AG09309 (cell line): ENCODE data around the gene PEX5L.

Experiments used
- DNase-seq: peaks from one replicate; pipeline ENCODE4 v3.0.0-alpha.2; 2010; ENCODE audit warnings: low read depth
- H3K4me3 ChIP-seq: 2 replicates; pipeline ENCODE4 v1.5.1; 2011; ENCODE audit warnings: mild to moderate bottlenecking, low read depth, low read length, moderate library complexity; ENCODE audit not compliant: control insufficient read depth
- TF ChIP-seq, protein P1 (sequence below): IDR thresholded peaks from 2 replicates; pipeline ENCODE4 v1.5.1; 2011; ENCODE audit warnings: mild to moderate bottlenecking, low read depth, low read length, inconsistent platforms; ENCODE audit not compliant: insufficient read depth, control insufficient read depth; ENCODE audit errors: missing control alignments

The PEX5L gene, protein sequence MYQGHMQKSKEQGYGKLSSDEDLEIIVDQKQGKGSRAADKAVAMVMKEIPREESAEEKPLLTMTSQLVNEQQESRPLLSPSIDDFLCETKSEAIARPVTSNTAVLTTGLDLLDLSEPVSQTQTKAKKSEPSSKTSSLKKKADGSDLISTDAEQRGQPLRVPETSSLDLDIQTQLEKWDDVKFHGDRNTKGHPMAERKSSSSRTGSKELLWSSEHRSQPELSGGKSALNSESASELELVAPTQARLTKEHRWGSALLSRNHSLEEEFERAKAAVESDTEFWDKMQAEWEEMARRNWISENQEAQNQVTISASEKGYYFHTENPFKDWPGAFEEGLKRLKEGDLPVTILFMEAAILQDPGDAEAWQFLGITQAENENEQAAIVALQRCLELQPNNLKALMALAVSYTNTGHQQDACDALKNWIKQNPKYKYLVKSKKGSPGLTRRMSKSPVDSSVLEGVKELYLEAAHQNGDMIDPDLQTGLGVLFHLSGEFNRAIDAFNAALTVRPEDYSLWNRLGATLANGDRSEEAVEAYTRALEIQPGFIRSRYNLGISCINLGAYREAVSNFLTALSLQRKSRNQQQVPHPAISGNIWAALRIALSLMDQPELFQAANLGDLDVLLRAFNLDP

DNA sequence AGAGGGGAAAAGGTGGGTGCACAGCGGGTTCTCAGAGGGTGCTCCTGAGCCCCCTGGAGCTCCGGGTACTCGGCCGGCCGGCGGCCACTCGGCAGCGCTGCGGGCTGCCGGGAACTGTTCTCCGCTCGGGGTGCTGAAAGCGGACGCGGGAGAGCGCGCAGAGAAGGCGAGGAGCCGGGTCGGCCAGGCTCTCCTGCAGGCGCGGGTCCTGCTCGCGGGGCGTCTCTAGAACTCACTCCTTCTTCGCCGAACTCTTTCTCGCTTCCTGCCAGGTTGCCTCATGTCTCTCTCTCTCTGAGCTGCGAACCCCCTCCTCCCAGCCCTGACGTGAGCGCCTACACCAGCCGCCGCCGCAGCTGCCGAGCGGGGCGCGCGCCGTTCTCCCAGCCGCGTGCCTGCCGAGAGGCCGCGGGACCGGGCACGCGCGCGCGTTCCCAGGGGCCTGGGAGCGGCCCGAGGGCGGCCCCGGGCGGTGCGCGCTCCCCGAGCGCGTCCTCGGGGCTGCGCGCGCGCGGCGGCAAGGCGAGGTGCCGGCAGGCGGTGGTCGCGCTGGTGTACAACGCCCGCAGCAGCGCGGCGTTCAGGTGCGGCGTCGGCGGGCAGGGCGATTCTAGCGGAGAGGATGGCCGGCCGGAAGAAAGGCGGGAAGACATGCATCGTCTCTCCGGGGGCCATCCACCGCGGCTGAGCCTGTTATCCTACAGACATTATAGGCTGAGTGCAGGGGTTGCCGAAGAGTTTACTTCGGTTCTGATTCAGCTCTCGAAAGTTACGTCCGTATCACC, at the start of gene PEX5L:
PEX5L (minus strand) TSS at position 267 of the 785 bp plus-strand sequence. CDS start 338 bp downstream, outside the sequence.
- H3K4me3 ChIP-seq = peak within 1 kb of the TSS; percentile 37
- TF ChIP-seq, protein P1, sequence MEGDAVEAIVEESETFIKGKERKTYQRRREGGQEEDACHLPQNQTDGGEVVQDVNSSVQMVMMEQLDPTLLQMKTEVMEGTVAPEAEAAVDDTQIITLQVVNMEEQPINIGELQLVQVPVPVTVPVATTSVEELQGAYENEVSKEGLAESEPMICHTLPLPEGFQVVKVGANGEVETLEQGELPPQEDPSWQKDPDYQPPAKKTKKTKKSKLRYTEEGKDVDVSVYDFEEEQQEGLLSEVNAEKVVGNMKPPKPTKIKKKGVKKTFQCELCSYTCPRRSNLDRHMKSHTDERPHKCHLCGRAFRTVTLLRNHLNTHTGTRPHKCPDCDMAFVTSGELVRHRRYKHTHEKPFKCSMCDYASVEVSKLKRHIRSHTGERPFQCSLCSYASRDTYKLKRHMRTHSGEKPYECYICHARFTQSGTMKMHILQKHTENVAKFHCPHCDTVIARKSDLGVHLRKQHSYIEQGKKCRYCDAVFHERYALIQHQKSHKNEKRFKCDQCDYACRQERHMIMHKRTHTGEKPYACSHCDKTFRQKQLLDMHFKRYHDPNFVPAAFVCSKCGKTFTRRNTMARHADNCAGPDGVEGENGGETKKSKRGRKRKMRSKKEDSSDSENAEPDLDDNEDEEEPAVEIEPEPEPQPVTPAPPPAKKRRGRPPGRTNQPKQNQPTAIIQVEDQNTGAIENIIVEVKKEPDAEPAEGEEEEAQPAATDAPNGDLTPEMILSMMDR = no peak
- no peak for DNase-seq

DNA sequence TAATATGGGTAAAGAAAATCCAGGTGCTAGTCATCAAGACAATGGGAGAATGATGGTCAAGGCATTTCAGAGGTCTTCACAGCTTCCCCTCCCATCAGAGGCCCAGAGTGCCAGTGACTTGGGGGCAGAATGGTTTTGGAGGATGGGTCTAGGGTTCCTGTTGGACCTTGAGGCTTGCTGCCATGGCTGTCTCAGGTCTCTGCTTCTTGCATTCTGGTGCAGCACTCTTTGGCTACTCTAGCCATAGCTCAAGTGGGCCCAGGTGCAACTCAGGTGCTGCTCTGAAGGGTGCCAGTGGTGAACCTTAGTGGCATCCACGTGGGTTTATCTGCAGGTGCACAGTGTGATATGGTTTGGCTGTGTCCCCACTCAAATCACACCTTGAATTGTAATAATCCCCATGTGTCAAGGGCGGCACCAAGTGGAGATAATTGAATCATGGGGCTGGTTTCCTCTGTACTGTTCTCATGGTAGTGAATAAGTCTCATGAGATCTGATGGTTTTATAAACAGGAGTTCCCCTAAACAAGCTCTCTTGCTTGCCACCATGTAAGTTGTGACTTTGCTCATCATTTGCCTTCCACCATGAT, 48.5 kb upstream of the PEX5L start:
- no peak for DNase-seq
- no peak overlapping the region for H3K4me3 ChIP-seq
- TF ChIP-seq, protein P1 = no peak

DNA sequence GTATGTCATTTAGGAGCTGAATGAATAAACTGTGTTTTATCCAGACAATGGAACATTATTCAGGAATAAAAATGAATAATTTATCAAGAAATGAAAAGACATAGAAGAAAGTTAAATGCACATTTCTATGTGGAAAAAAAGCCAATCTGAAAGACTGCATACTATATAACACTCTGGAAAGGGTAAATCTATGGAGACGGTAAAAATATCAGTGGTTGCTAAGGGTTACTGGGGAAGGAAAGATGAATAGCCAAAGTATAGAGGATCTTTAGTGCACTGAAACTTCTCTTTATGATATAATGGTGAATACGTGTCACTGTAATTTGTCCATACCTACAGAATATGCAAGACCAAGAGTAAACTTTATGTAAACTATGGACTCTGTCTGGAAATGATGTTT, 46.0 kb upstream of the PEX5L start:
- TF ChIP-seq, protein P1 = no peak
- DNase-seq = no peak
- no peak overlapping the region for H3K4me3 ChIP-seq

DNA sequence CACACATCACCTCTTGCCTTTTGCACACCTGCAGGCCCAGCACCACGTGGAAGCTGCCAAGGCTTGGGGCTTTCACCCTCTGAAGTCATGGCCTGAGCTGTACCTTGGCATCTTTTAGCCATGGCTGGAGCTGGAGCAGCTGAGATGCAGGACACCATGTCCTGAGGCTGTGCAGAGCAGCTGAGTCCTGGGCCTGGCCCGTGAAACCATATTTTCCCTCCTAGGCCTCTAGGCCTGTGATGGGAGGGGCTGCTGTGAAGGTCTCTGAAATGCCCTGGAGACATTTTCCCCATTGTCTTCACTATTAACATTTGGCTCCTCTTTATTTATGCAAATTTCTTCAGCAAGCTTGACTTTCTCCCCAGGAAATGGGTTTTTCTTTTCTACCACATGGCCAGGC, 41.9 kb upstream of the PEX5L start:
- no peak for DNase-seq
- H3K4me3 ChIP-seq = no peak overlapping the region
- TF ChIP-seq, protein P1 = no peak

DNA sequence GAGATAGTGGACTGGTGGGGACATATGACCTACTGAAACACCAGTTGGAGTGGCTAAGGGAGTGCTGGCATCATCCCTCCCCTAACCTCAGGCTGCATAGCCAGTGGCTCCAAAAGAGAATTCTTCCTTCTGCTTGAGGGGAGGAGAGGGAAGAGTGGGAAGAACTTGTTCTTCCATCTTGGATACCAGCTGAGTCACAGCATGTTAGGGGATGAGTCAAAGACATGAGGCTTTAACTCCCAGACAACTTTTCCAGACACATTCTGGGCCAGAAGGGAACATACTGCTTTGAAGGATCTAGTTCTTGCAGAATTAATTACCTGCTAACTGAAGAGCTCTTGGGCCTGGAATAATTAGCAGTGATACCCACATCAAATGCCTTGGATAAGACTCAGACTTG, 36.8 kb upstream of the PEX5L start:
- no peak for DNase-seq
- no peak overlapping the region for H3K4me3 ChIP-seq
- TF ChIP-seq, protein P1 = no peak

DNA sequence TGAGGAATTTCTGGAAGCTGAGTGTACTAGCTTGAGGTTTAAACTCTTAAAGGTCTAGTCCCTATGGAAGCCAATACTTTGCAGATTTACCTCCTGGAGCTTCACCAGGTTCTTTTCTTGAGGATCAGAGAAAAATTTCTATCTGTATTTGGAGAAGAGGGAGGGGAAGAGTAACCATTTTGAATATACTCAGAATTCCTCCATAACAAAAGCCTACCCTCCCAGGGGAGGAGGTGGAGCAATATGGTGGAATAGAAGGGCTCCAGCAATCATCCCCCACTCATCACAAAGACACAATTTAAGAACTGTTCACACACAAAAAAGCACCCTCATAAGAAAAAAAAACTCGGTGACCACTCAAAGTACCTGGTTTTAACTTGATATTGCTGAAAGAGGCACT, 36.0 kb upstream of the PEX5L start:
- TF ChIP-seq, protein P1 = no peak
- H3K4me3 ChIP-seq = no peak overlapping the region
- no peak for DNase-seq
